Muscle layer of duodenum (tissue), 2 donors: ENCODE results near the gene UVSSA.

Experiments
- H3K27ac ChIP-seq: one replicate; pipeline ENCODE4 v1.7.0; 2013; ENCODE audit warnings: mild to moderate bottlenecking, low read length
- H3K27me3 ChIP-seq: one replicate; pipeline ENCODE4 v1.7.0; 2013; ENCODE audit warnings: low read depth, mild to moderate bottlenecking, control low read depth, low read length
- H3K36me3 ChIP-seq, 2 donors: one replicate each; pipeline ENCODE4 v1.7.0; 2013; ENCODE audit warnings: low read length in 2 of 2, control low read depth in 1 of 2, mild to moderate bottlenecking in 1 of 2; ENCODE audit not compliant: insufficient read depth in 2 of 2, control insufficient read depth in 1 of 2
- H3K4me1 ChIP-seq, 2 donors: one replicate each; pipeline ENCODE4 v1.7.0; 2013; ENCODE audit warnings: low read length in 2 of 2, mild to moderate bottlenecking in 2 of 2, control low read depth in 1 of 2, moderate library complexity in 1 of 2; ENCODE audit not compliant: insufficient read depth in 2 of 2, control insufficient read depth in 1 of 2
- H3K4me3 ChIP-seq, 2 donors: one replicate each; pipeline ENCODE4 v1.7.0; 2013; ENCODE audit warnings: low read length in 2 of 2, low read depth in 1 of 2, mild to moderate bottlenecking in 1 of 2
- H3K9me3 ChIP-seq, 2 donors: one replicate each; pipeline ENCODE4 v1.7.0; 2013; ENCODE audit warnings: low read length in 2 of 2, control low read depth in 1 of 2, mild to moderate bottlenecking in 1 of 2; ENCODE audit not compliant: control insufficient read depth in 1 of 2
- donor health status: healthy.

UVSSA gene

DNA sequence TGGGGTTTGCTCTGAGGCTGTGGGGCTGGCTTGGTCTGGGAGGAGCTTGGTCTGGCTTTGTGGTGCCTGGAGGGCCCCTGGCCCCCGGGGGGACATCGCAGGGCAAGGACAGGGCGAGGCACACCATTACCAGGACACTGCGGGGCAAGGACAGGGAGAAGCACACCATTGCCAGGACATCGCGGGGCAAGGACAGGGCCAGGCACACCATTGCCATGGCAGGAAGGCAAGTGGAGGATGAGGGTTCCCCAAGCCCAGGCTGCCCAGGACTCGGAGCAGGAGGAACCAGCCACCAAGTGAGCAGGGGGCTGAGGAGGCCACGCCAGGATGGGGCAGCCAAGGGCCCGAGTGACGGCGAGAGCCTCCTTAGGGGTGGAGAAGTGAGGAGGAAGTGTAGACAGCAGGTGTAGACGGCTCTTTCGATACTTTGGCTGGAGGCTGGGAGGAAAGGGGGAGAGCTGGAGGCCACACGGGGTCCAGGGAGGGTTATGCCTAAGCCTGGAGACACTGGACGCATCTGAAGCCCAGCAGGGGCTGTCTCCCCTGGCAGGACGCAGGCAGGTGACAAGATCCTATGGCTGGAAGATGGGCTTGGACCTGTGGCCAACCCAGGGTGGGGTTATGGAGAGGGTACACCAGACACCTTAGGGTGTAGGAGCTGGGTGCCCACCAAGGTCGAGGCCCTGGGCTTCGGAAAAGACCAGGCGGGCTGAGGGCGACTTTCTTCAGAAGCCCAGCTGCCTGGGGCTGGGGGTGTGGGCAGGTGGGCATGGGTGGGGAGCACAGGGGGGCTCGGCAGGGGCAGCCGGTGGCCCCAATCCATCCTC is 51.9 kb downstream of the UVSSA start:
- peaks cover 15% of the 10 kb centered on the region for H3K27me3 ChIP-seq
- H3K36me3 ChIP-seq, result peaks cover 0 to 23% of the 10 kb centered on the region in 2 donors
- H3K9me3 ChIP-seq, result peaks cover 0 to 11% of the 10 kb centered on the region in 2 donors
- H3K4me3 ChIP-seq, result no peak overlapping the region
- H3K4me1 ChIP-seq, result peaks cover 0 to 14% of the 10 kb centered on the region in 2 donors
- no peak overlapping the region for H3K27ac ChIP-seq

- Histone ChIP-seq H3K27me3 (peaks cover 22% of the 10 kb centered on the region), H3K27ac (no peak overlapping the region), H3K4me1 (peaks cover 0 to 21% of the 10 kb centered on the region in 2 donors)
These were observed 52.6 kb downstream of the UVSSA start for GRCh38 chr4:1399508-1400190.

GRCh38 chr4:1400191-1400805 is 53.3 kb downstream of the UVSSA start:
- Histone ChIP-seq H3K4me1 (peaks cover 0 to 28% of the 10 kb centered on the region in 2 donors), H3K9me3 (peaks cover 0 to 11% of the 10 kb centered on the region in 2 donors), H3K27me3 (peaks cover 29% of the 10 kb centered on the region), H3K36me3 (peaks cover 0 to 10% of the 10 kb centered on the region in 2 donors), H3K27ac (no peak overlapping the region), H3K4me3 (no peak overlapping the region)

More at GRCh38 chr4:1399508-1400190, 52.6 kb downstream of the UVSSA start:
- H3K36me3 ChIP-seq, result peaks cover 0 to 15% of the 10 kb centered on the region in 2 donors
- H3K4me3 ChIP-seq, result no peak overlapping the region
- H3K9me3 ChIP-seq, result peaks cover 0 to 11% of the 10 kb centered on the region in 2 donors

- Histone ChIP-seq H3K9me3 (peaks cover 0 to 11% of the 10 kb centered on the region in 2 donors), H3K4me3 (no peak overlapping the region), H3K4me1 (peaks cover 0 to 34% of the 10 kb centered on the region in 2 donors), H3K36me3 (peaks cover 0 to 4% of the 10 kb centered on the region in 2 donors), H3K27ac (no peak overlapping the region), H3K27me3 (peaks cover 30% of the 10 kb centered on the region)
These were observed 53.9 kb downstream of the UVSSA start for GRCh38 chr4:1400831-1401408.

DNA sequence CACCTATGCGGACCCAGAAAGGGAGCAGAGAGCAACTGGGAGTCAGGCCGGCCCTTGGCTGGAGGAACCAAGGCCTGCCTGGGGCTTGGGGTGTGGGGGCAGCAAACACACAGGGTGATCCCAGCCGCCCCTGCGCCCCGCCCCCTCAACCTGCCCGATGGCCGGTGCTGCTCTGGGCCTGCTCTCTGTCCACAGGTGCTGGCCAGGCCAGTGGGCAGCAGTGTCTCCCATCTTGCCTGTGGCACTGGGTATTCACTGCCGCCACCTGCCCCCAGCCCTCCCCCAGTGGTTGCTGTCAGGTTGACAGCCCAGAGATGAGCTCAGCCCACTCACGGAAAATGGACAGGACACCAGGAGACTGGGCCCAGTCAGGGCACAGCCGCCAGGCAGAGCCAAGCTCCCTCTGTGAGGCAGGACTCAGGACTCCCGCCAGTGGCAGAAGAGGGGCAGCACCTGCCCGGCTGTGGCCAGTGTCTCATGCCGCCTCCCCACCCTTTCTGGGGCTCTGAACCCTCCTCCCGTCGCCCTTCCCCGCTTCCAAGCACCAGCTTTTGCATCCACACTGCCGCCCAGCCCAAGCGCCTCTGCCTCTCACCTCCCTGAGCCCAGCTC is 54.5 kb downstream of the UVSSA start:
- H3K36me3 ChIP-seq, result no peaks in the 10 kb centered on the region
- no peak overlapping the region for H3K4me3 ChIP-seq
- peaks cover 0 to 8% of the 10 kb centered on the region in 2 donors for H3K9me3 ChIP-seq
- peaks cover 30% of the 10 kb centered on the region for H3K27me3 ChIP-seq
- no peak overlapping the region for H3K27ac ChIP-seq
- H3K4me1 ChIP-seq, result peaks cover 0 to 37% of the 10 kb centered on the region in 2 donors

DNA sequence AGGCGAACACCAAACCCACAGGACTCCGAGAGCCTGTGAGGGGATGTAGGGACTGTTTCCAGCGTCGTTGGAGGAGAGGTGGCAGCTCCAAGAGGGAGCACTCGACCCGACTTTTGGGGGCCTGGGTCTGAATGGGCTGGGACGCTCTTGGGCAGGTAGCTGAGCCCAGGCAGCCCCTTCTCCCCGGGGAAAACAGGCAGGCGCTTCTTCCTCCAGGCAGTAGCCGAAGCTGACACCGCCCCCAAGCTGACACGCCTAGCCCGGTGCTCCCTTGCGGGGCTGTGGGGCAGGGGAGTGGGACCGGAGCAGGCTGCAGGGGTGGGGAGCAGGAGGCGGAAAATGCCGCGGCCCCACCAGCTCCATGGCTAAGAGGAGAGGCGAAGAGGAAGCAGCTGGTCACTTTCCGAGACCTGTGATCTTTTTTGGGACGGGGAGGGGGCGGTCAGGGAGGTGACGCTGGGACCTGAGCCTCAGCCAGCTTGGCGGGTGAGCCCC is 55.1 kb downstream of the UVSSA start:
- Histone ChIP-seq H3K27me3 (peaks cover 34% of the 10 kb centered on the region), H3K4me3 (no peak overlapping the region), H3K27ac (no peak overlapping the region), H3K36me3 (no peaks in the 10 kb centered on the region), H3K9me3 (peaks cover 0 to 4% of the 10 kb centered on the region in 2 donors), H3K4me1 (peaks cover 0 to 43% of the 10 kb centered on the region in 2 donors)

- Histone ChIP-seq H3K27me3 (peaks cover 40% of the 10 kb centered on the region), H3K27ac (no peak overlapping the region), H3K9me3 (peaks cover 0 to 3% of the 10 kb centered on the region in 2 donors), H3K4me1 (peaks cover 0 to 48% of the 10 kb centered on the region in 2 donors), H3K36me3 (no peaks in the 10 kb centered on the region), H3K4me3 (no peak overlapping the region)
These were observed 55.6 kb downstream of the UVSSA start for GRCh38 chr4:1402516-1403091.

DNA sequence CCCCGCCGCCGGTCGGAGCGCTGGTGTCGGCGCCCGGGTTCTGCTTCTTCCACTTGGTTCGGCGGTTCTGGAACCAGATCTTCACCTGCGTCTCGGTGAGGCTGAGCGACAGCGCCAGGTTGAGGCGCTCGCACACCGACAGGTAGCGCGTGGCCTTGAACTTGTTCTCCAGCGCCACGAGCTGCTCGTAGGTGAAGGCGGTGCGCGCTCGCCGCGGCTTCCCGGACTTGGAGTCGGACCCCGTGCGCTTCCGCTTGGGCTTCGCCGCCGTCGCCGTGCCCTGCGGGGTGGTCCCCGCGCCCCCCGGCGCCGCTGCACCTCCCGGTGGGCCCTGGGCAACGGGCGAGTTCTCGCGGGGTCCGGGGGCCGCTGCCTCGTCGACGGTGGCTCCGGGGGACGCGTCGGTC is 56.2 kb downstream of the UVSSA start:
- peaks cover 0 to 51% of the 10 kb centered on the region in 2 donors for H3K4me1 ChIP-seq
- no peak overlapping the region for H3K27ac ChIP-seq
- H3K4me3 ChIP-seq, result peak overlapping the region in 1 of 2 donors; percentile 29
- H3K9me3 ChIP-seq, result peaks cover 0 to 3% of the 10 kb centered on the region in 2 donors
- no peaks in the 10 kb centered on the region for H3K36me3 ChIP-seq
- H3K27me3 ChIP-seq, result peaks cover 43% of the 10 kb centered on the region

DNA sequence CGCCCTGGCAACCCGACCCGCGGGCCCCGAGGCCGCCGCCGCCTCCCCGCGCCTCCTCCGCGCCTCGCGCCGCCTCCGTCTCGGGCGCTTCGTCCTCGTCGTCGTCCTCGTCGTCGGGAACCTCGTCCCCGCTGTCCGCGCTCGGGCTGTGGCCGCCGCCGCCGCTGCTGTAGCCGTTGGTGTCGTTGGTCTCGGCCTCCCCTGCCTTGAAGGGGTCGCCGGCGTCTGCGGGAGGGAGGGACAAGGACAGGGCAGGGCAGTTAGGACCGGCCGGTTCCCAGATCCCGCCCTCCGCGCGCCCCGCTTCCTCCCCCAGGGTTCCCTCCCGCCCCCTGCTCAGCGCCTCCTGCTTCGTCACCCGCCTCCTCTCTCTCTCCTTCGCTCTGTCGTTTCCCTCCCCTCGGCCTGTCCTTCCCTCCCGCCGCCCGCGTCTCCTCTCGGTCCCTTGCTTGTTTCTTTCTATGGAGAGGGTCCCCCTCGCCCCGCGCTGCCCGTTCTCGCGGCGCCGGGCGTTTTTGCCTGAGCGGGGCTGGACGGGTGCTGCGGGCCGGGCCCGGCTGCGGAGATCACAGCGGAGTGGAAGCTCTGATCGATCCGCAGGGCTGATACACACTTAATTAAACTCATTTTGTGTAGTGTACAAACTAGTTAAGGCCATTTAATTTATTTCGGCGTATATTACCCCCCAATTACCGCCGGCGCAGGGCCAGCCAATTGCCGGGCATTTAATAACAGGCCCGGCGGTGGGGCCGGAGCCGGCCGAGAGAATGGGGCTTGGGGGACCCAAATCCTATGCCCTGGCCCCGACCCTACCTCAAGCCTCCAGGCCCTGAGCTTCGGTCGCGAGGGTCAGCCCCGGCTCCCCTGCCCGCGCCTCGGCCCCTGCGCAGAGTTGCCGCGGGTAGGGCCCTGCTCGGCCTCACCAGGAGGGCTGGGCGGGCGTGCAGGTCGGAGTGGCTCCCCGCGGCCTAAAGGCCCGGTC is 56.9 kb downstream of the UVSSA start:
- Histone ChIP-seq H3K27me3 (peaks cover 50% of the 10 kb centered on the region), H3K4me1 (peaks cover 0 to 51% of the 10 kb centered on the region in 2 donors), H3K27ac (no peak overlapping the region), H3K4me3 (peak overlapping the region in 1 of 2 donors; percentile 29), H3K9me3 (no peaks in the 10 kb centered on the region), H3K36me3 (no peaks in the 10 kb centered on the region)
